GM21619 (cell line): ENCODE results near the gene METTL23.
"Not testable (repeated sequence)": the region's sequence is repeated elsewhere in the genome, so short reads cannot be mapped to it uniquely, and the experiment has no call there.

Source experiments
- ATAC-seq: cut with Tn5 transposase; IDR thresholded peaks from one replicate; pipeline ENCODE4 v1.9.1; 2021; ENCODE audit not compliant: unreplicated experiment

Gene METTL23

DNA sequence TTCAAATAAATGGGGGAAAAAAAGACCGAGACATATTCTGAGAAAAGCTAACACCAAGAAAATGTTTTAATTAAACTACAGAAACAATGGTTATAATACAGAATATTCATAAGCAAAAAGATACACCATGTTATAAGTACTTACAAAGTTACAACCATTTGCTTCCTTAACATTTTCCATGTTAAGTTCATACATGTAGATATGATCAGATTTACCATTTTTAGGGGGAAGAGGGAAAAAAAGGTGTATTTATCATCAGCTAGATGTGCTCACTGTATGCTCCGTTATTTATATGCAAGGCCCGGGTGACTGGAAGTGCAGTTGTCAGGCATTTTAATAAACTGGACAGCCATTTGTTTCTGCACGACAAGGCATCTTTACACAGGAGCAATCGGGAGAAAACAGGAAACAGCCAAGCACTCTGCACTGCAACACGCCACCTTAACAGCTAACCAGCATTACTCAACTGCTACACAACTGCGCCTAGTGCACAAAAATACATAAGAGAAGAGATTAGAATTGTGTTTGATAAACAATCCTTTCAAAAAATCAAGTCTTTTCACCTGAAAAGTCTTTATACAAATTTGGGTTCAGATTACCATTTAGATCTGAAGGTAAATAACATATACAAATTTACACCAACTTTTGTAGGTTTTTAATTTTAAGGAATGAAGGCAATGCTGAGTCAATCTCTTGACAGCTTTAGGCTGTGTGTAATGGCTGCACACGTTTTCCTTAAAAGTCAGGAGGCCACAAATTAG is 7.6 kb downstream of the METTL23 start:
- no peak for ATAC-seq

- no peak for ATAC-seq
These were observed 8.4 kb downstream of the METTL23 start for GRCh38 chr17:76735006-76735405.

- ATAC-seq, result no peak
These were observed 9.1 kb downstream of the METTL23 start for GRCh38 chr17:76735586-76736348.

DNA sequence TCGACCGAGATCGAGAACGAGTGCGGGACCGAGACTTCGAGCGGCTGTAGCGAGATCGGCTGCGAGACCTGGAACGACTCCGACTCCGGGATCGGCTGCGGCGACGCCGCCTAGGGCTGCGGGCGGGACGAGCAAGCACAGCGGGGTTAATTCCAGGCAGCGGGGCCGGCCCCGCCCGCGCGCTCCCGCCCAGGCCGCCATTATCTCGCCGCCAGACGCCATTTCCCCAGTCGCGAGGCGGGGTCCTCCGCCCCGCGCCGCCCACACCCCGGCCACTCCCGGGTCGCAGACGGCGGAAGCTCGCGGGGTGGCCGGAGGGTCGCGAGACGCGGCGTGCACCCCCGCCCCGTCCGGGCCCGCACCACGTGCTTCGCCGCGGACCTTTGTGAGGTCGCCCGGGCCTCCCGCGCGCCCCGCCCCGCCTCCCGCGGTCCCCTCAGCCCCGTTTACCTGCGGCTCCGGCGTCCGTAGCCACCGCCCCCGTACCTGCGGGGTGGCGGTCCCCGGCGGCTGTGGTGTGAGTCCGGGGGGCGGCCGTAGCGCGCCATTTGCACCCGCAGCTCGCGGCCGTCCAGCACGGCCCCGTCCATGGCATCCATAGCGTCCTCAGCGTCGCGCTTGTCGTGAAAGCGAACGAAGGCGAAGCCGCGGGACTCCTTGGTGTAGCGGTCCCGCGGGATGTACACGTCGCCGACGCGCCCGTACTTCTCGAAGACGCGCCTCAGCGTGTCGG is 9.9 kb downstream of the METTL23 start:
- peak; percentile 16 for ATAC-seq

GRCh38 chr17:76737082-76737675 is 10.5 kb downstream of the METTL23 start, which contains the start of gene SRSF2:
Gene SRSF2 (minus strand): TSS chr17:76737331. CDS start chr17:76737160, 171 bp downstream.
- peak; percentile 58 for ATAC-seq

DNA sequence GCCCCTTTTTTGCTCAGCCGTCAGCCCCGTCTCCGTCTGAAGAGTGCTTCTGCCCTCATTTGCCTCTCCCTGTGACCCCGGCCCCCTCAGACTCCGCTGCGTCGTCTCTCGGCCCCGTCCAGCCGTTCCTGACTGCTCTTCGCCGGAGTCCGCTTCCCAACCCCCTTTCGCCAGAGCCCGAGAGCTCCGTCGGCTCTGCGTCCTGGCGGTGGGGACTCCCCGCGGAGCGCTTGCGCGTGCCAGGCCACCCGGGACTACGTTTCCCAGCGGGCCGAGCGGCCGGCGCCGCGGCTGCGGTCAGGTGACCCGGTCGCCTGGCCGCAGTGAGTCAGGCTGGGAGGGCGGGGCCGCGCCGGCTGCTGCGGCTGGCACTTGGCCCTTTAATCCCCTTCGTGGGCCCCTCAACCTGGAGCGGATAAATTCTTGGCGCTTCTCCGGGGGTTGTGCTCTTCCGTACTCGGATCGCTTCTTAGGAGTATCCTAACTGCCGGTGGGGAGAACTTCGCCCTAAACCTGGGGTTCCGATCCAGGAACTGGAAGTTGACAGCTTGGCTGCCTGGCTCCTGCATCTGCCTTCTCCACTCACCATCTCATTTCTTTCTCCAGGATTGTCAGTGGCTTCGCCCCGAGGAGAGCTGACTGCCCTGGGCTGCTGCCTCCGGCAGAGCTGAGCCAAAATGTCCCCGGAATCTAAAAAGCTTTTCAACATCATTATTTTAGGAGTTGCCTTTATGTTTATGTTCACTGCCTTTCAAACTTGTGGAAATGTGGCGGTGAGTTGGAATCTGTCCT is 11.2 kb downstream of the METTL23 start, which contains the start of gene MFSD11:
Gene MFSD11, plus strand, starts transcription at position 444 of the 792 bp plus-strand sequence. Its CDS starts 234 bp downstream, at position 678.
- peak; percentile 54 for ATAC-seq

GRCh38 chr17:76738468-76738850 is 11.8 kb downstream of the METTL23 start:
- no peak for ATAC-seq

GRCh38 chr17:76739568-76740115 is 13.0 kb downstream of the METTL23 start:
- not testable (repeated sequence) for ATAC-seq

DNA sequence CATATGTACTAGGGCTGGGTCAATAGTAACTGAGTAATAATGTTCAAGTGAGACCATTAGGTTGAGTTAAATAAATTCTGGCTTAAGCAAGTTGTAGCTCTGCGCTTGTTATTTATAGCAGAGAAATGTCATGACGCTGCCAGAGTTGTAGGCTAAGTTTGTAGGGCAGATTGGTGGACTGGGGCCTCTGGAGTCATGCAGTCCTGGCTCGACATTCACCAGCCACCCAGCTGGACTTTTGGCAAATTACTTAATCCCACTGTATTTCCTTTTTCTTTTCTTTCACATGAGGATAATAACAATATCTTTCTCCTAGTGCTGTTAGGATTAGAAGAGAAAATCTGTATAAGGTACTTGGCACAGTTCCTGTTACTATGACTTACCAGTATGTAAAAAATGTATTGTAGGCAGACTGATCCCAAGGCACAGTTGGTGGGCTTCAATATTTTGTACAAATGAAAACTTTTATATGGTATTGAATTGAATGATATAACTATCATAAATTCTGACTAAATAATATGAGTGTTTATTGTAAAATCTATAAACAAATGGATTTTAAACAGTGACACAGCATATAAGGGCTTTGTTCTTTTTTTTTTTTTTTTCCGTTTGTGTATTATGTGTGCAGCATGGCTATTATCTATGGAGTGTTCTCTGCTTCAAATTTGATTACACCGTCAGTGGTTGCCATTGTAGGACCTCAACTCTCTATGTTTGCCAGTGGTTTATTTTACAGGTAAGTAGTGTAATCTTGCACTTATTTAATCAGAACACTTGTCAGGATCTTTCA is 13.9 kb downstream of the METTL23 start:
- no peak for ATAC-seq

DNA sequence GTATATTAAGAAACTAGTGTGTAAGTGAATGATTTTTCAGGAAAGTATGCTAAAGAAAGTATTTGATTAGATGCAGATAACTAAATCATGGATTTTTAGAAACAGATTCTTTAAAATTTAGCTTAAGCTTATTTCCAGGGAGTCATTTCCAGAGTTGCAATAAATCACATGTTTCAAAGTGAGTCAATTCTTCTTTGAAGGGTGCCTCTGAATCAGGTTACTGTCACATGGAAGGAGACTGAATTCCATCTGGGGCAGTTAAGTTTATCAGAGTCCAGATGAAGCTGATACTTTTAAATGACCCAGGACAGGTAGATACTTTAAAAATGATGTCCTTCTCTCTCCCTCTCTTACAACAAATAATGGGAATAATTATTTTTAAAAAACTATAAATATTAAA is 16.3 kb downstream of the METTL23 start:
- ATAC-seq, result no peak

GRCh38 chr17:76744747-76745146 is 18.1 kb downstream of the METTL23 start:
- no peak for ATAC-seq

GRCh38 chr17:76745785-76746184 is 19.1 kb downstream of the METTL23 start:
- ATAC-seq, result not testable (repeated sequence)

DNA sequence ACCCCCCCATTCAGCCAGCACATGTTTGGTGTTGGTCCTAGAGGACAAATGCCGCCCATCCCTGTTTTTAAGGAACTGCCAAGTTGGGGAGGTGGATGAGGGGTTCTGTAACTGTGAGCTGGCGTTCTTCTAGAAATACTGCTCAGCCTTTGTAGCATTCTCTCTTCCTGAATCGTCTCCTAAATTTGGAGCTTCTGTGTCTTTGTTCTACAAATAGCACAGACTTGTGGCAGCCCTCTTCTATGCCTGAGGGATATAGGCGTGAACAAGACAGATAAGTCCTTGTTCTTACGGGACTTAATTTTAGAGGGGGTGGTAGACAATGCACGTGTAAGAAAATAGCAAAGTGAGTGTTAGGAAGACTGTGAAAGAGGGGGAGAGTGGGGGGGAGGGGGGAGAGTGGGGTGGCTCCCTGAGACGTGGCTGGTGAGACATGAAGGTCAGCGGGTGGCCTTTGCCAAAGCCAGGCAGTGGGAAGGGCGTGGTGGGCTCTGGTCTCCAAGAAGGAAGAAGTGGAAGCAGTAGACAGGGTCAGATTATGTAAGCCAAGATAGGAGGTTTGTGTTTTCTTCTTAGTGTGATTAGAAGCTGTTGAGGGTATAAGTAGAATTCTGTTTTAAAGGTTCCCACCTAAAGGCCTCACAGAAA is 21.2 kb downstream of the METTL23 start:
- ATAC-seq, result no peak

GRCh38 chr17:76748657-76749056 is 22.0 kb downstream of the METTL23 start:
- no peak for ATAC-seq

DNA sequence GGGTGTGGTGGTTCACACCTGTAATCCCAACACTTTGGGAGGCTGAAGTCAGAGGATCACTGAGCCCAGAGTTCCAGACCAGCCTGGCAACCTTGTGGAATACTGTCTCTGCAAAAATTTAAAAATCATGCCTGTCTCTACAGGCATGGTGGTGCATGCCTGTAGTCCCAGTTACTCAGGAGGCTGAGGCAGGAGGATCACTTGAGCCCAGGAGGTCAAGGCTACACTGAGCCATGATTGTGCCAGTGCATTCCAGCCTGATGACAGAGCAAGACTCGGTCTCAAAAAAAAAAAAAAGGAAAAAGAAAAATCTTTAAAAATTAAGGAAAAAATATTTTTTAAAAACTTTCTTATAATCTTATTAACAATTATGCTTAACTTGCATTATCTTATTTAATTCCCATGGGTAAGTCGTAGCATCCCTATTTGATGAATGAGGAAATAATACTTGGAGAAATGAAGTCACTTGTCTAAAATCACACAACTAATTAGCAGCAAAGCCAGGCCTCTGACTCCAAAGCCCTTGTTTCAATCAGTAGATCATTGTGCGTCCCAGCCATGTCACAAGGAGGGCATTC is 24.9 kb downstream of the METTL23 start:
- ATAC-seq, result no peak

GRCh38 chr17:76752006-76752405 is 25.4 kb downstream of the METTL23 start:
- no peak for ATAC-seq

GRCh38 chr17:76753061-76753961 is 26.7 kb downstream of the METTL23 start:
- no peak for ATAC-seq
